Measurements from ENCODE around the gene MVD. TPM values are rescaled to one million over a fixed set of nuclear protein-coding genes. Genes with fewer than 3 reads are reported as not detected.

MVD gene
- total and polyA plus RNA-seq, 7 donors: 16.8 to 206 (median 25.7) TPM

DNA sequence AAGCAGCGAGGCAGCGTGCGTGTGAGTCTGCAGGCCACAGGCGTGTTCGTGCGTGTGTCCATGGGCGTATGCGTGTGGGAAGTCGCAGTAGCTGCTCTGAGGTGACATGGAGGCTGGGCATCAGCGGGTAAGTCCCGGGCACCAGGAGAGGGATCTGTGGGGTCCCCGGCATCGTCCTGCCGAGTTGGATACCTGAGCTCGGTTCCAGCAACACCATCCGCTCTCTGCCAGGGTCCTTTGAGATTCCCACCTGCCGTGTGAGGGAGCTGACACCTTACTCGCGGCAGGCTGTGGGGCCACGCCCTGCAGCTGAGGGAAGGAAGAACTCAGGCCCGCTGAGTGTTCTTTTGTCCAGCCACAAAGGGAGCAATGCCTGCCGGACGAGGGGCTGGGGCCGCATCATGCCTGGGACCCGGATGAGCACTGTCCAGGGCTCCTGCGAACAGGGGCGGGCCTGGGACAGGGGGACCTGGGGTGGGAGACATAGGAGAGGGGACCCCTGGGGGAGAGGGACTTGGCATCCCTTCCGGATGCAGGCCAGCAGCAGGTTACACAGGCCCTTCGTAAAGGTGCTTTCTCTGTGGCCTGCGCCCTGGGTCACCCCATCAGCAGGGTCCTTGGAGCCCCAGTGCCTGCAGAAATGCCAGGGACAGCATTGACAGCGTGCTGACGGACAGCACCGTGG lies 28.4 kb upstream of the MVD start:
- Histone ChIP-seq H3K36me3 (peaks cover 0 to 6% (median 0%) of the 10 kb centered on the region in 4 donors), H3K4me1 (peaks cover 0 to 9% (median 8%) of the 10 kb centered on the region in 4 donors), H3K27ac (no peak overlapping the region), H3K4me3 (no peak overlapping the region), H3K9me3 (no peaks in the 10 kb centered on the region), H3K27me3 (peaks cover 13 to 58% (median 50%) of the 10 kb centered on the region in 3 donors)
- 78 to 93% methylated on average over 33 of the region's 33 CpGs for WGBS, 2 donors
- no peak for DNase-seq
- intact Hi-C loops (cut with DNase I): no loop called here
- no peak for TF ChIP-seq POLR2A (IDR thresholded peaks at IDR 0.05)
- TF ChIP-seq EP300 (IDR thresholded peaks at IDR 0.05): no peak
- TF ChIP-seq, protein P1, sequence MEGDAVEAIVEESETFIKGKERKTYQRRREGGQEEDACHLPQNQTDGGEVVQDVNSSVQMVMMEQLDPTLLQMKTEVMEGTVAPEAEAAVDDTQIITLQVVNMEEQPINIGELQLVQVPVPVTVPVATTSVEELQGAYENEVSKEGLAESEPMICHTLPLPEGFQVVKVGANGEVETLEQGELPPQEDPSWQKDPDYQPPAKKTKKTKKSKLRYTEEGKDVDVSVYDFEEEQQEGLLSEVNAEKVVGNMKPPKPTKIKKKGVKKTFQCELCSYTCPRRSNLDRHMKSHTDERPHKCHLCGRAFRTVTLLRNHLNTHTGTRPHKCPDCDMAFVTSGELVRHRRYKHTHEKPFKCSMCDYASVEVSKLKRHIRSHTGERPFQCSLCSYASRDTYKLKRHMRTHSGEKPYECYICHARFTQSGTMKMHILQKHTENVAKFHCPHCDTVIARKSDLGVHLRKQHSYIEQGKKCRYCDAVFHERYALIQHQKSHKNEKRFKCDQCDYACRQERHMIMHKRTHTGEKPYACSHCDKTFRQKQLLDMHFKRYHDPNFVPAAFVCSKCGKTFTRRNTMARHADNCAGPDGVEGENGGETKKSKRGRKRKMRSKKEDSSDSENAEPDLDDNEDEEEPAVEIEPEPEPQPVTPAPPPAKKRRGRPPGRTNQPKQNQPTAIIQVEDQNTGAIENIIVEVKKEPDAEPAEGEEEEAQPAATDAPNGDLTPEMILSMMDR (IDR thresholded peaks at IDR 0.05): no peak
- no peak for TF ChIP-seq POLR2AphosphoS5 (IDR thresholded peaks at IDR 0.05)

DNA sequence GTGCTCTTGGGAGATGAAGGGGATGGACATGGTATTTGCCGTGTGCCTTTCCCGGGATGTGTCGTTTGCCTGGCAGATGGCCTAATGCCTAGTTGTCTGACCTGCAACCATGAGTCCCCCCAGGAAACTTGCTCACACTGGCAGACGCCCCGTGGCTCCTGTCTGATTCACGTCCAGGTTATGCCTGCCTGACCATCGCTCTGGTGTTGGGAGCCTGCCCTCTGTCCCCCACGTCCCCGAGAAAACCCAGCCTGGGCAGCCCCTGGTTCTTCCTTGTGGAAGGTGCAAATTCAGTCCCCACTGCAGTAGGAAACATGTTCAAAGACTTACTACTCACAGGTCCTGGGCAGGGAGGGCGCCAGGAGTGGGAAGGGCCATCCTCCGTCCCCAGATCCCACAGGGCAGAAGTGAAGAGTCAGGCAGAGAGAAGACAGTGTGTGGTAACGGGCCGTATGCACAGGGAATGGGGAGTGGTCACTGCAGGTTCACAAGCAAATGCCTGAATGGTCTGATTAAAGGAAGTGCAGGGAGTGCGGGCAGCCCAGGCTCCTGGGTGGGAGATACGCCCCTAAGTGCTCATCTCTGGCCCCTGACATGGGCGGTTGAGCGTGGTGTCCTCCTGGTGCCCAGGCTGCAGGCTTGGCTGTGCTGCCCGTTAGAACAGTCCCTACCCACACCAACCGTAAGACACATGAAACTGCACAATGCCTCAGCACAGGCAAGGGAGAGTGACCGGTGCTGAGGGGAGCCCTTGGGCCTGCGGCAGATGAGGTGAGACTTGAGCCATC lies 27.6 kb upstream of the MVD start:
- Histone ChIP-seq H3K4me1 (peaks cover 0 to 16% (median 16%) of the 10 kb centered on the region in 4 donors), H3K9me3 (no peaks in the 10 kb centered on the region), H3K4me3 (no peak overlapping the region), H3K36me3 (no peaks in the 10 kb centered on the region), H3K27me3 (peaks cover 20 to 65% (median 58%) of the 10 kb centered on the region in 3 donors), H3K27ac (no peak overlapping the region)
- DNase-seq: no peak
- intact Hi-C loops (cut with DNase I): no loop called here
- WGBS, 2 donors: 85 to 86% methylated on average over 21 of the region's 21 CpGs
- TF ChIP-seq EP300 (IDR thresholded peaks at IDR 0.05) (no peak), POLR2AphosphoS5 (IDR thresholded peaks at IDR 0.05) (no peak), POLR2A (IDR thresholded peaks at IDR 0.05) (no peak)
- TF ChIP-seq, protein P1 (IDR thresholded peaks at IDR 0.05): no peak

DNA sequence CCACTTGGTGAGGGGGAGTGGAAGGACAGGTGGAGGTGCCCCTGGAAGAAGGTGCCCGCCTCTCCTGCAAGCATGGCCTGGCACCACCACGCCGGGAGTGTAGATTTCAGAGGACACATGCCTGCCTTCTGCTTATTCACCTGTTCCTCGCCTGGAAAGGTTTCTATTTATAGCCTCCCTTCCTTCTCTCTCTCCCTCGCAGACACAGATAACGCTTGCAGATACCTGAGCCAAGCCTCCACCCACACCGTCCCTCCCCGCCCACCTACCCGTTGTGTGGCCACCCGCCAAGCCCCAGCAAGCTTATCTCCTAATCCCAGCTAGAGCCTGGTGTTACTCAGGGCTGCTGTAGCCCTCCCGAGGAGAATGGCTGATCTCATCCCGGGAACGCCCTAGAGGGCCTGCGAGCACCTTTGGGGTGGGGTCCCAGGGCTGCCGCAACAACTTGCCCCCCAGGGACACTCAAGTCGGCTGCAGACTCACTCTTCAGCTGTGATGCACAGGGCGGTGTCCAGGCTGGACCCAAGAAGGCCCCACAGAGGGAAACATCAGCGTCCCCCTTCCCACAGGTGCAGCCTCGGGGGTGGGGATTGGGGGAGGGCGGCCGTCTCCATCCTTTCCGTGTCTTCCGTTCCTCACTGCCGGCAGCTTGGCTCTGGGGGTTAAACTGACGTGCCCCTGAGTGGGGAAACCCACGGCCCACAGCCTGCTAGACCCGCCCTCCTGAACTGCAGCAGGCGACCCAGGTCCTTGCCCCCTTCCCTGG lies 25.3 kb upstream of the MVD start:
- no peak for DNase-seq
- Histone ChIP-seq H3K27ac (no peak overlapping the region), H3K36me3 (no peaks in the 10 kb centered on the region), H3K4me1 (peaks cover 0 to 21% (median 17%) of the 10 kb centered on the region in 4 donors), H3K4me3 (no peak overlapping the region), H3K9me3 (no peaks in the 10 kb centered on the region), H3K27me3 (peaks cover 32 to 89% (median 78%) of the 10 kb centered on the region in 3 donors)
- WGBS, 2 donors: 16 to 51% methylated on average over 28 of the region's 28 CpGs
- no peak for TF ChIP-seq POLR2A (IDR thresholded peaks at IDR 0.05)
- TF ChIP-seq POLR2AphosphoS5 (IDR thresholded peaks at IDR 0.05): no peak
- TF ChIP-seq, protein P1 (IDR thresholded peaks at IDR 0.05): no peak
- no peak for TF ChIP-seq EP300 (IDR thresholded peaks at IDR 0.05)
- intact Hi-C loops (cut with DNase I): no loop called here

- Histone ChIP-seq H3K4me3 (no peak overlapping the region), H3K4me1 (peaks cover 0 to 21% (median 17%) of the 10 kb centered on the region in 4 donors), H3K27ac (no peak overlapping the region), H3K27me3 (peaks cover 34 to 93% (median 78%) of the 10 kb centered on the region in 3 donors), H3K9me3 (no peaks in the 10 kb centered on the region), H3K36me3 (no peaks in the 10 kb centered on the region)
- TF ChIP-seq EP300 (IDR thresholded peaks at IDR 0.05) (no peak), POLR2A (IDR thresholded peaks at IDR 0.05) (no peak), POLR2AphosphoS5 (IDR thresholded peaks at IDR 0.05) (no peak)
- TF ChIP-seq, protein P1 (IDR thresholded peaks at IDR 0.05): no peak
- intact Hi-C loops (cut with DNase I): no loop called here
- WGBS, 2 donors: 21 to 64% methylated on average over 3 of the region's 3 CpGs
- DNase-seq: no peak
Measured at GRCh38 chr16:88687676-88688012, 24.8 kb upstream of the MVD start.
